Anterior cingulate cortex (tissue), 58 donors: ENCODE data around the gene MAP2K7.

Experiments
- DNase-seq, 58 donors: peaks; one replicate each; lab custom pipeline; 2025; lab: John Stamatoyannopoulos, UW

The MAP2K7 gene

GRCh38 chr19:7866399-7867091, 37.1 kb upstream of the MAP2K7 start:
- no peak for DNase-seq

GRCh38 chr19:7867092-7867844, 36.4 kb upstream of the MAP2K7 start:
- no peak for DNase-seq

GRCh38 chr19:7868326-7868670, 35.4 kb upstream of the MAP2K7 start:
- no peak for DNase-seq

DNA sequence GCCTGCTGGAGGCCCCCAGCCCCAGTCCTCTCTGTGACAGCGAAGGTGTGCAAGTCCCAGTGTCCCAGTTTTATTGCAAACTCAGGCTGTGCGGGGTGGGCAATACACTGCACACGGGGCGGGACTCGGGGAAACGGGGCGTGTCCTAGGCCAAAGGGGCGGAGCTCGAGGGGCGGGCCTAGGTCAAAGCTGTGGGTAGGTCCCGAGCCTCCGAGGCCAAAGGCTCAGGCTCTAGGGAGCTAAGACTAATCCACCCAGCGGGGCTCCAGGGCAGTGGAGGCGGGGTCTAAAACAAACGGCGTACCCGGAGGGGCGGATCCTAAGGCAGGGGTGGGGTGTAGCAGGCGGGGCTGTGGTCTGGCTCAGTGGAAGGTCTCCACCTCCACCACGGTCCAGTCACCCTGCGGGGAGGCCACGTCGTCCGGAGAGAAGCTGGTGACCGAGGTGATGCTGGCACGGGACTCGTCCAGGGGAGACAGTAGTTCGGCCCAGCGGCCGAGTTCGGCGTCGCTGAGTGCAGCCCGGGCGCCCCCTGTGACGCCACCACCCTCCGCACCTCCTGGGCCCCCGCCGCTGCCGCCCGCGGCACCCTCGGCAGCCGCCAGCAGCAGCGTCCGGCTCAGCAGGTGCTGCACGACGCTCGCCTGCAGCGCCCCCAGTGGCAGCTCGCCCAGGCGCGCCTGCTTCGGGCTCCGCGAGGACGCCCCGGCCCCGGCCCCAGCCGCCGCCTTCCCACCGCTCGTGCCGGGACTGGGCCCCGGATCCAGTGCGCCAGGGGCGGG, 34.8 kb upstream of the MAP2K7 start:
- DNase-seq: peak in 40 of 58 donors; percentile 12 to 68 (median 53)

DNA sequence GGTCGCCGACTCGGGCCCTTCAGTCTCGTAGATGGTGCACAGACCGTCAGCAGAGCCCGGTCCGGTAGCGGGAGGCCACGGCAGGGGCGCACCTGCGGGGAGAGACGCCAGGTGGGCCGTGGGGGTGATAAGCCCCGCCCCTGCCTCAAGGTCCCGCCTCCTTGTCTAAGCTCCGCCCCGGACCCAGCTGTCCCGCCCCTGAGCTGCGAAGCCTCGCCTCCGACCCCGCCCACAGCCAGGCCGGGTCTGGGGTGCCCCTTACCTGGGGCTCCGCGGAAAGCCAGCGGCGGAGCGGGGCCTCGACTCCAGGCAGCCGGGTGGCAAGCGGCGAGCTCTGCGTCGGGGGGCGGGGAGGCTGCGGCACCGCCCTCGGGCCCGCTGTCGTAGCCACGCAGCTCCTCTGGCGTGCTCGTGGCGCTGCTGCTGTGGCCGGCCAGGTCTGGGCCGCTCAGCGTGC, 34.2 kb upstream of the MAP2K7 start:
- peak in 34 of 58 donors; percentile 19 to 66 (median 54) for DNase-seq

DNA sequence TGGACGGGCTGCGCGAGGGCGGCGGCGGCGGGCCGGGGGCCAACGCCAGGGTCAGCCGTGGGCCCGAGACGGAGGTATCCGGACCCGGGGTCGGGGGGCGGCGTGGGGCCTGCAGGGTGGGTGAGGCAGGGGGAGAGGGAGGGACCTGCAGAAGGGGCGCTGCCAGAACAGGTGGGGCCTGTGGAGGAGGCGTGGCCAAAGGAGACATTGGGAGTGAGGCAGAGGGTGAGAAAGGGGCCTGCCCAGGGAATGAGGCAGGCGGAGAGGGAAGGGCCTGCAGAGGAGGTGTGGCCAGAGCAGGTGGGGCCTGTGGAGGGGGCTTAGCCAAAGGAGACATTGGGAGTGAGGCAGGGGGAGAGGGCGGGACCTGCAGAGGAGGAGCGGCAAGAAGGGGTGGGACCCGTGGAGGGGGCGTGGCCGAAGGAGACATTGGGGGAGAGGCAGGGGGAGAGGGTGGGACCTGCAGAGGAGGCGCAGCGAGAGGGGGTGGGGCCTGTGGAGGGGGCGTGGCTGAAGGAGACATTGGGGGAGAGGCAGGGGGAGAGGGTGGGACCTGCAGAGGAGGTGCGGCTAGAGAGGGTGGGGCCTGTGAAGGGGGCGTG, 33.7 kb upstream of the MAP2K7 start:
- DNase-seq: peak in 25 of 58 donors; percentile 6 to 78 (median 51)

DNA sequence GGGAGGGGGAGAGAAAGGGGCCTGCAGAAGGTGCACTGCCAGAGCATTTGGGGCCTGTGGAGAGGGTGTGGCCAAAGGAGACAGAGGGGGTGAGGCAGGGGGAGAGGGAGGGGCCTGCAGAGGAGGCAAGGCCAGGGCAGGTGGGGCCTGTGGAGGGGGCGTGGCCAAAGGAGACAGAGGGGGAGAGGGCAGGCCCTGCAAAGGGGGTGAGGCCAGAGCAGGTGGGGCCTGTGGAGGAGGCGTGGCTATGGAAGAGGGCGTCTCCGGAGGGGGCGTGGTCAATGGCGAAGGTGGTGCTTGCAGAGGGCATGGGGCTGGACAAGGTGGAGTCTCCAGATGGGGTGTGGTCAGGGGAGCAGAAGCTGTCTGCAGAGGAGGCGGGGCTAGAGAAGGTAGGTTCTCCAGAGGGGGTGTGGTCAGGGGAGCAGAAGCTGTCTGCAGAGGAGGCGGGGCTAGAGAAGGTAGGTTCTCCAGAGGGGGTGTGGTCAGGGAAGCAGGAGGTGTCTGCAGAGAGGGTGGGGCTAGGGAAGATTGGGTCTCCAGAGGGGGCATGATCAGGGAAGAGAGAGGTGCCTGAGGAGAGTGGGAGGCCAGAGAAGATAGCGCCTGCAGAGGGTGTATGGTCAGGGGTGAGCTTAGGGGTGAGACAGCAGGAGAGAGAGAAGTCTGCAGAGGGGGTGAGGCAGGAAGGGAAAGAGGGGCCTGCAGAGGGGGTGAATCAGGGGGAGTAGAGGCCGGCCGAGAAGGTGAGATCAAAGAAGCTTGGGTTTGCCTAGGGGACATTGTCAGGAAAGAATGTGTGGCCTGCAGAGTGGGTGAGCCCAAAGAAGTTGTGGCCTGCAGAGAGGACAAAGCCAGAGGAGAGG, 32.9 kb upstream of the MAP2K7 start:
- DNase-seq: peak in 42 of 58 donors; percentile 8 to 84 (median 44)

DNA sequence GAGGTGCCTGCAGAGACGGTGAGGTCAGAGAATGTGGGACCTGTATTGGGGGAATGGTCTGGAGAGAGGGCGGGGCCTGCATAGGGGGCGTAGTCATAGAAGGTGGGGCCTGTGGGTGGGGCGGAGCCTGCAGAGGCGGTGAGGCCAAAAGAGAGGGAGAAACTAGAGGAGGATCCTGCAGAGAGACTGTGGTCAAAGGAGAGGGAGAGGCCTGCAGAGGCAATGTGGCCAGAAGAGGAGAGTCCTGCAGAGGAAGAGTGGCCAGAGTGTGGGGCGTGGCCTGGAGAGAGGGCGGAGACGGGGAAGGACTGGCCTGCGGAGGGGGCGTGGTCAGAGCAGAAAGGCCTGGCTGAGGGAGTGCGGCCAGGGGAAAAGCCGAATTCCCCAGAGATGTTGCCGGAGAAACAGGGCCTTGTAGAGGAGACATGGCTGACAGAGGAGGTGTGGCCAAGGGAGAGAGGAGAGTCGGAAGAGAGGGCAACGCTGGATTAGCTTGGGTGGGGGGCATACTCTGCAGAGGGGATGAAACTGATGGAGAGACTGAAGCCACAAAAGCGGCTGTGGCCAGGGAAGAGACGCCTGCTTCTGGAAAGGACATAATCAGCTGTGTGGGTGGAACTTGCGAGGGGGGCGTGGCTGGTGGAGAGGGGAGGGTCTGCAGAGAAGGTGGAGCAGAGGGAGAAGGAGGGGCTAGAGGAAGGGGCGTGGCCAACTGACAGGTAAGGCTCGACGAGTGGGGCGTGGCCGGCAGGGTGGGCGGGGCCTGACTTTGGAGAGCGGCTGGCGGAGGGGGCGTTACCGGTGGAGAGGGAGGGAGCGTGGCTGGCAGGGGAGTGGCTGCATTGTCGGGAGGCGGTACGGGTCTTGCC, 32.0 kb upstream of the MAP2K7 start:
- DNase-seq: peak in 50 of 58 donors; percentile 14 to 83 (median 52)

DNA sequence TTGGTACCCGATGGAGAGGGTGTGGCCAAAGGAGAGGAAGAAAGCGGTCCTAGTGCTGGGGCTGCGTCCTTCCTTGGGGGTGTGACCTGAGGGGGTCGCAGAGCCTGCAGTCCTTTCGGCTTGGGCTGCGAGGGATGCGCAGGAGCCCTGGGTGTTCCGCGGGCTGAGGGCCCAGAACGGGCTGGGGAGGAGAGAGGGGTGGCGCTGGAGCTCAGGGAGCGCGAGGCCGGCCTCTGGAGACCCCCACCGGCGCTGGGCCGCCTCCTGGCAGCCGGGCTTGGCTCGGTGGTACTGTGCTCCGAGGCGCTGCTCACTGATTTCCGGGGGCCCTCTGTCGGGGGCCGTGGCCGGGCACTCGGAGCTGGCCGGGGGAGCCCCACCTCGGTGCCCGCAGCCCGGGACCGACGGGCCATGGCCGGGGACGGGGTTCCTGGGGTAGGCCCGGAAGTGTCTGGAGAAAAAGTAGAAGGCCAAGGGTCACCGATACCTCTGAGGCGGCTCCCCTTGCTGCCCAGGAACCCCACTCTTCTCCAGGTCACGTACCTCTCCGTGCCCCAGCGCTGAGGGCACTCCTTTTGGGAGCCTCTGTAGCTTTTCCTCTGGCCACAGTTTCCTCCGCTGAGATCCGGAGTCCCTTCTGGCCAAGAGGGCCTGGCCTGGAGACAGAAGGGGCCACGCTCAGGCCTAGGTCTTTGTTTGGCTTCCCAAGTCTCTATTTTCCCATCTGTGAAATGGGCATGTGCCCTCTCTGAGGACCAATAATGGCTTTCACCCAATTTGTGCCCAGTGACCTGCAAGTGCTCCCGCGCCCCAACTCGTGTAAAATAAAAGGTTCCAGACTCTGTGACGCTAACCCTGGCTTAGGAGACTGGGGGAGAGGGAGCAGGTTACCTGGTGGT, 31.1 kb upstream of the MAP2K7 start:
- no peak for DNase-seq

- DNase-seq: peak in 5 of 58 donors; percentile 13 to 55 (median 31)
Observed at GRCh38 chr19:7873304-7874075, 30.2 kb upstream of the MAP2K7 start.

DNA sequence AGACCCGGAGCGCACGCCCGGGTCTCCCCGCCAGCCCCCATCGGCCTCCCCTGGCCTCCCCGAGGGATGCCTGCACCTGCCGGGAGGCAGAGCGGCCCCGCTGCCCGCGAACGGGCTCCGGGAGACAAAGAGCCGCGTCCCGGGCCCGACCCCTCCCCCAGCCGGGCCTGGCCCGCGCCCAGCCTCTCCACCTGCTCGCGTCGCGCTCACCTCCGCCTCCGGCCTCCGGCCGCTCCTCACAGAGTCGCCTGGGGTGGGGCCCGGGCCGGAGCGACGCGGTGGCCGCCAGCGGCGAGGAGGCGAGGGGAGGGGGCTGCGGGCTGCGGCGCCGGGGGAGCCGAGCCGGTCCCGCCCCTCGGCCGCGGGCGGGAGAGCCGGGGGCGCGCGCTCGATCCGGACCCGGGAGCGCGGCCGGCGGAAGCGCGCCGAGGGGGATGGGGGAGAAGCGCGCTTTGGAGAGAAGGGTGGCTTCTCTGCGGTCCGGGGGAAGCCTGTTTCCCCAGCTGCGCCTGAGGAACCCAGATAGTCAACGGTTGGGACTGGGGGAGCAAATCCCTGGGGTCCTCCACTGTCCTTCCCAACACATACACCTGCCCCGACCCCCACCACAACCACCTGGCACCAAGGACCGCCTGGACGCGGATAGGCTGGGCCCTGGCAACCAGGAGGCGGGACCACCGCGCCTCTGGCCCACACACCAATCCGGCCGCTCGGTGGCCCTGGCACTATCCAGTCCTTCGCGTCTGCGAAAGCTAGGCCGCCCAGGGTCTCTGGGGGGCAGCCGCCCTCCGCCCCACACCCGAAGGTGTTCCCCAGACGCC, 29.4 kb upstream of the MAP2K7 start, which contains the start of gene PRR36:
Gene PRR36 (minus strand): TSS at position 315 of the 821 bp plus-strand sequence. CDS start 701 bp downstream, outside the sequence.
- peak in 51 of 58 donors; percentile 16 to 83 (median 58) for DNase-seq

DNA sequence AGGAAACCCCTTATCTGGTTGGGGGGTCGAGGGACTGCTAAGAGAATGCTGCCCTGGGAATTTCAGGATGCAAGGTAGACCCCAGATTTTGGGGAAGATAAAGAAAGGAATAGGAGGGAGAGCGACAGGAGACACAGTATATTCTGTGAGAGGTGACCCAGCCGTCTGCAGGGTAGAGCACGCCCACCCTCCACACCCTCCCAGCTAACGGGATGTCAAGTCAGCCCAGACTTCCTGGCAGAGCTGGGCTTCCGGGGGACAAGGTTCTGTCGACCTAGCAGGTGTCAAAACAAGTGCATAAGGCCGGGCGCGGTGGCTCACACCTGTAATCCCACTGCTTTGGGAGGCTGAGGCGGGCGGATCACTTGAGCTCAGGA, 28.8 kb upstream of the MAP2K7 start:
- no peak for DNase-seq

DNA sequence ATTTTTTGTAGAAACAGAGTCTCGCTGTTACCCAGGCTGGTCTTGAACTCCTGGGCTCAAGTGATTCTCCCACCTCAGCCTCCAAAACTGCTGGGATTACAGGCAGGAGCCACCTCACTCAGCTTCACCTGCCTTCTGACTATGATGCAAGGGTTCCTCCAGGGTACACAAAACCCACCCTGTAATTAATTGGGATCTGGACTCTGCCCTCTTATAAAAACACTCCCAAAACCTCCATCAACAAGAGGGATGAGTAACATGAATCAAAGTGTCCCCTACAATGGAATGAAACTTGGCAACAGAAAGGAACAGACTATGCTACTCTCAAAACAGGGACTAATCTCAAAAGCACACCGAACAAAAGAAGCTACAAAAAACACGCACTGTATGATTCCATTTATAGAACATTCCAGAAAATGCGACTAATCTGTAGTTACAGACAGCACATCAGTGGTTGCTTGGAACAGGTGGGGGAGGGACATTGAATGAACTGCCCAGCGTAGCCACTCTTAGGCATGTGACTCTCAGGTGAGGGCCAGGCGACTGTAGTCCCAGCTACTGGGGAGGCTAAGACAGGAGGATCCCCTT, 26.3 kb upstream of the MAP2K7 start:
- no peak for DNase-seq

- DNase-seq: no peak
Observed at GRCh38 chr19:7879111-7879807, 24.4 kb upstream of the MAP2K7 start.

- no peak for DNase-seq
Observed at GRCh38 chr19:7879836-7880235, 23.8 kb upstream of the MAP2K7 start.
